TTC549 (cell line): Measurements from ENCODE around the gene SLC2A4.

ENCODE experiments used
- FAIRE-seq: peaks from 2 replicates; lab custom pipeline; 2012; peaks lifted over from hg19 to GRCh38; lab: Jason Lieb, UNC

The SLC2A4 gene

GRCh38 chr17:7306911-7307685, 25.6 kb downstream of the SLC2A4 start, which contains the start of gene EIF5A:
TSS of gene EIF5A (plus strand) at chr17:7307628. CDS start at chr17:7309636, 2,008 bp downstream.
- peak; percentile 97 for FAIRE-seq

DNA sequence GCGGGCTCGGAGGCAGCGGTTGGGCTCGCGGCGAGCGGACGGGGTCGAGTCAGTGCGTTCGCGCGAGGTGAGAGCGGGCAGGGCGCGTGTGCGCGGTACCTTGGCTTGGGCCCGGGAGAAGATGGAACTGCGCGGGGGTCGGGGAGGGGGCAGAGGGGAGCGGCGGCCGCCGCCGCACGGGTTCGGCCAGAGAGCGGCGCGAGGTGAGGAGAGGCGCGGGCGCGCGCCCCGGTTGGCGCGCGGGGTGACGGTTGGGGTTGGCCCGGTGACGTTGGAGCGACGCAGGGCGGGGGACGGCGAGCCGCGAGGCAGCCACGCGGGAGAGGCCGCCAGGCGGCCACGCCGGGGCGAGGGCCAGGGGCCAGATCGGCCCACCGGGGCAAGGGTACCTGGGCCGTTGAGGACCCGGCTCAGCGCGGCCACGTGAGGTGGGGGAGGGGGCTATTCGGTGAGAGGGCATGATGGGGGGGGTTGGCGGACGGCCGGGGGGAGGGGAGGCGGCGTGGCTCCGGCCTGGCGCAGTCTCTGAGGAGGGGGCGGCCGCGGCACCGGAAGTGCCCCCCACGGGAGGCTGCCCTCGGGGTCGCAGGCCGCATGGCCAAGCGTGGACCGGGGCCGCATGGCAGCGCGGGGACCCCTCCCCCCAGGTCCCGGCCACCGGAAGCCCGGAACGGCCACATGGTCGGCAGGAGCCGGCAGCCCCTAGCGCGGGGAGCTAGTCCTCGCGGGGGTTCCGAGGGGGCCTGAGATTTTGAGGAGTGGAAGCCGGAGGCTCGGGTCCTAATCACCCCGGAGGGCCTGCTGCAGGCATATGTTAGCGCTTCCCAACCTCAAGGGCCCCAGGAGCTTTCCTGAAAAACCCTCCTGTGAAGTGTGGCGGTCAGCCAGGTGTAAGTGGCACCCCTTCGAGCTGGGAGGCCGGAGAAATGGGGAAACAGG, 26.4 kb downstream of the SLC2A4 start:
- no peak for FAIRE-seq

DNA sequence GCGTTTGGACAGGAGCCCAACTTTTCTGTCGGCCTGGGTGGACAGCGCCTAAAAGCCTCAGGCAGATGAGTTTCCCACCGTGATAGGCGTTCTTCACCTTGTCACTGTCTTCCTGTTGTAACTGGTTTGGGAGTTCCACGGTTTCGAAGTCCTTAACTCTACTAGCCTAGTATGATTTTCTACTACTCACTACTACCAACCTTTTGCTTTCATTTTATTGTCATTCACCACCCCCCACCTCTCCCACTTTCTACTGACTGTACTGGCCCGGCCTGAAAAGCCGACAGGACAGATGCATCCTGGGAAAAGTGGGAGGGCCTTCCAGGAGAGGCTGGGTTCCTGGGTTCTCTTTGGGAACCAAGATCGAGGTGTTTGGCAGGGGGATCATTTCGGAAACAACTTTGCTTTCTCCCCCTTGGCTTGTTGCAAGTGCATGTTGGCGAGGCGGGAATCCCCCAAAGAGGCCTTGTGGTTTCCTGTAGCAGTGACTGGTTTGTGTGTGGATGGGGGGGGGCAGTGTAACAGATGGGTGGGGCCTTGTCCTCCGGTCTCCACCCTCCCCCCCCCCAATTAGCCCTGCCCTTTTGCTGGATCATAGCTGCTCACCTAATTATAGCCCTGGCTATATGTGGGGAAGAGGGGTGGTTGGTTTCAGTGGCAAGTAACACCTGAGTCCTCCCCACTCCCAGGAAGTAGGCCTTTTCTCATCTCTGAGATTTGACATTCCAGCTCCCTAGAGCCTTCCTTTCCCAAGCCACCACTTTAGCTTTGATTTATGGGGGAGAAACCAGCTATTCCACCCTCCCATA, 27.3 kb downstream of the SLC2A4 start:
- FAIRE-seq, result no peak

GRCh38 chr17:7309628-7310027, 28.1 kb downstream of the SLC2A4 start:
- no peak for FAIRE-seq

GRCh38 chr17:7311110-7311705, 29.7 kb downstream of the SLC2A4 start:
- no peak for FAIRE-seq

GRCh38 chr17:7312432-7313087, 31.0 kb downstream of the SLC2A4 start:
- no peak for FAIRE-seq

DNA sequence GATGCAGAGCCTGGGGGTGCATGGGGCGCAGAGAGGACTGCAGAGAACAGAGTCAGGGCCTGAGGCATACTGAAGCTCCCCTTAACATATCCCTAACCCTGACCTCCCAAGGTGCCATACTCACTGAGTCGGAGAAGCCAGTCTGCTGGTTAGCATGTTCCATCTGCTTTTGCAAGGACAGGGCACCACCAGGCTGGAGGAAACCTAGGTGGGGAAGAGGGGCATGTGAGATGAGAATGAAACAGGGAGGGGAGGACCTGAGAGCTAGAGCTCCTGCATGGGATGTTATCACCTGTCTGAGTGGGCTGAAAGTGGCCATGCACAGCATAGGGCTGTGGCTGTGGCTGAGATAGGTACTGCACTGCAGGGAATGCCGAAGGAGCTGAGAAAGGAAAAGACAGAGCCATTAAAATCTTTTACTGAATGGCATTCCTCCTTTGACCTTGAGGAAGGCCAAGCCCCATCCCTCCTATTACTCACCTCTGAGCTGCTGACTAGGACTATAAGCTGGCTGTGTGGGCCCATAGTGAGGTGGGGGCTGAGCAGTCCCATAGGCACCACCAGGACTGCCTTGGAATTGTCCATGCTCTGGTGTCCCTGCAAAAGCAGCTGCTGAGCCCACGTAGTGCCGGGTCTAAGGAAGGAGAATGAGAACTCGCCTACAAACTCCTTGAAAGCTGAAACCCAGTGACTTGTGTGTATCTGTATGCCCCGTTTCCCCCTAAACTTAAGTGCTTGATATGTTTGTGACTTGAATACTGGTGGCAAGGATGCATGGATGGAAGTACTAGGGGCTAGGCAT, 31.8 kb downstream of the SLC2A4 start:
- FAIRE-seq, result no peak

DNA sequence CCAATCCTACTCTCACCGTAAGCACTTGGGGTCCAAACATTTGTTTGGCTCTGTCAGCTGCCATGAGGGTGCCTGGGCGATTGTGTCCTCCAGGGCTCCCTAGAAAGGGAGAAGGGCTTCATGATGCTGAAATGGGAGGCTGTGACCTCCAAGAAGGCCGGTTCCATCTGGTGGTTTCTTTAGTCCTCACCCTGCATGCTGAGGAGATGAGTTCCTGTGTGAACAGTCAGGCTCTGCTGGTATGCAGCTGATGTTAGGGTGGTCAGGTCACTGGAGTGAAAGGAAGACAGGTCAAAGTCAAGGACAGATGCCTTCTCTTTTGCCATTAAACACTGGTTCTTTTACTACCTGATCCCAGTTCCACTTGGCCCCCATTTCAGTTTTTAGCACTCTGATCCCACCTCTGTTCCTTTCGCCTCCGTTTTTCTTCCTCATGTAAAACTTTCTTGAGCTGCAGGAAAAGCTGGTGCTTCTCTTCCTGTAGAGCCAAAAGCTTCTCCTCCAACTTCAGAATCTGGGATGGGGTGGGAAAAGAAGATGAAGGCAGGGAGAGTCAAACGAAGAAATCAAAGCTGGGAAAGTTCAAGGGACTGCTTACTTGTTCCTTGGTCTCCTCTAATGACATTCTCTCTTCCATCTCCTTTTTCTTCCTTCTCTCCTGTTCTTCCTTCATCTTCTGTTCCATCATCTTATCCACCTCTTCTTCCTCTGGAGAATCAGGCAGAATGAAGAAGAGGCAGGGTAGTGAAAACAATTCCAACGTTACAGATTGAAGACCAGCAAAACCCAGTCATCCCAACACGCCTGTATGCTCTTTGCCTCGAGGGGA, 32.6 kb downstream of the SLC2A4 start:
- FAIRE-seq, result no peak

DNA sequence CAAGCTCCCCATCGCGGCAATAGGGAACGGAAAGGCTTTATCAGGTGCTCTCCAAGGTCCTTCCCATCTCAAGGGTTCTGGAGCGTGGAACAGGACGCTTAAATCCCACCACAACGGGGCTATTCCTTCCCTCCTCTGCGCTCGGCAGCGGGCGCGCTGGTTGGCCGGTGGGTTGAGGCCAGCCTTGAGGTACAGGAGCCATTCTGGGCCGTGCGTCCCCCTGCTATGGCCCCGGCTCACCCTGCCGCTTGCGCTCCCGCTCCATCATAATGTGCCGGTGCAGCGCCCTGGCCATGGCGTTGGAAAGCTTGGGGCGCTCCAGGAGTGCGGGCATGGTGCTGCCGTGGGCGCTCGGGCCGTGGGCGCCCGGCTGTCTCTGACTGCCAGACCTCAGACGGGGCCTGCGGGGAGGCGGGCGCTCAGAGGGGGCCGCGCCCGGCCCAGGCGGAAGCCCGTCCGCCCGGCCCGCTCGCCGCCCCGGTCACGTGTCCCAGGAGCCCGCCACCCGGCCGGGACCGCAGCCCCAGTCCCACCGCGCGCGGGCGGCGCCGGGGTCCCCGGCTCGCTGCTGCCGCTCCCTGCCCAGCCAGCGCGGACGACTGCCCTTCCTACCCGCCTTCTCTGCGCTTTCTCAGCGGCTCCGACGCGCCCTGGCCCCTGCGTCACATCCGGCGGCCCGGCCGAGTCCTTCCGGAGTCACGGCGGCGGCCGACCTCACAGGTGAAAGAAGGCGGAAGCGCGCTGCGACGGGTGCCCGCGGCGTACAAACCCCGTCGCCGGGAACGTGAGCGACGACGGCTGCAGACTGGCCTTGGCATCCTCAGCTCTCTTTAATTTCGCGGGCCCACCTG, 33.4 kb downstream of the SLC2A4 start, which contains the start of gene GPS2:
TSS of gene GPS2 (minus strand) at position 642 of the 851 bp plus-strand sequence. CDS start at position 334, 308 bp downstream.
- no peak for FAIRE-seq

- FAIRE-seq, result no peak
Observed at GRCh38 chr17:7315570-7316235, 34.2 kb downstream of the SLC2A4 start.

- FAIRE-seq, result no peak
Observed at GRCh38 chr17:7317161-7317803, 35.8 kb downstream of the SLC2A4 start.

- FAIRE-seq, result no peak
Observed at GRCh38 chr17:7318121-7318860, 36.8 kb downstream of the SLC2A4 start.

DNA sequence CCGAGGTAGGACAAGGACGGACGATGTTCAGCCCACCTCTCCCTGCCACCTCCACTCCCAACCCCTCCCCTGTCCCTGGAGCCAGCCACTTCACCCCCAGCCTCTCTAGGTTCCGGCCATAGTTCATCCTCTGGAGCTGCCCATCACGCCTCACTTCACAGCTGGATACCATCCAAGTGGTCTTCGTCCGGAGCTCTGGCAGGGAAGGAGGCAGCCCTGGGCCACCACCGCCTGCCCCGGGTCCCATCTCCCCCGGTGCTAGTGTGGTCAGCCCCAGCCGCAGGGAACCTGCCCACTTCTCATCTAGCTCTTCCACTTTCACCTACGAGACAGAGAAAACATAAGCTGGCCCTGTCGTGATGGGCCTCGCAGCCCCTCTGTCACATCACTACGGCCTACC, 39.9 kb downstream of the SLC2A4 start:
- FAIRE-seq, result no peak

GRCh38 chr17:7322520-7323194, 41.1 kb downstream of the SLC2A4 start:
- FAIRE-seq, result no peak

GRCh38 chr17:7323731-7324437, 42.4 kb downstream of the SLC2A4 start:
- no peak for FAIRE-seq

DNA sequence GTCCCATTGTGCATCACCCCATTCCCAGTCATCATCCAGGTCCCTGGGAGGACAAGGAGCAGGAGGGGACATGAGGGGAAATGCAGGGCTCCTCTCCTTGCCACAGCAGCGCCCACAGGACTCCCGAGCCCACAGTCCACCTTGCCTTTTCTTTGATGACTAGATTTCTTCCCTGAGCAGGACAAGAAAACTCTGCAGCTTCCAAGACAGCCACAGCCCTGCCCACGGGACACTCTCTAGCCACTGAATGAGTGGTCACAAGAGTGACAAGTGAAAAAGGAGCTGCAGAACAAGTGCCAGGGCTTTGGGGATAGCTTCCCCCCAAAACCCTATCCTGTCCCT, 42.9 kb downstream of the SLC2A4 start:
- no peak for FAIRE-seq
